Adrenal gland (tissue), 5 donors: ENCODE measurements around the gene OR6K2.

Experiments
- CTCF ChIP-seq, 6 experiments: fragments of 450-650 bp in 4 of 6; fragments of 200-600 bp in 2 of 6; sonication (generic) in 1 of 6; IDR thresholded peaks; 1 replicate in 5 of 6; 2 replicates in 1 of 6; pipeline versions ENCODE4 v1.5.1 to v1.8.0; 2016 to 2021; ENCODE audit warnings: antibody characterized with exemption in 6 of 6, mild to moderate bottlenecking in 2 of 6, moderate library complexity in 1 of 6
- POLR2A ChIP-seq, 2 donors: fragments of 450-650 bp; IDR thresholded peaks; one replicate each; pipeline ENCODE4 v1.6.1; 2017; ENCODE audit warnings: antibody characterized with exemption in 2 of 2, mild to moderate bottlenecking in 2 of 2, moderate library complexity in 1 of 2
- donor health status: DM: no; HTN: no; CAD: no.

DNA sequence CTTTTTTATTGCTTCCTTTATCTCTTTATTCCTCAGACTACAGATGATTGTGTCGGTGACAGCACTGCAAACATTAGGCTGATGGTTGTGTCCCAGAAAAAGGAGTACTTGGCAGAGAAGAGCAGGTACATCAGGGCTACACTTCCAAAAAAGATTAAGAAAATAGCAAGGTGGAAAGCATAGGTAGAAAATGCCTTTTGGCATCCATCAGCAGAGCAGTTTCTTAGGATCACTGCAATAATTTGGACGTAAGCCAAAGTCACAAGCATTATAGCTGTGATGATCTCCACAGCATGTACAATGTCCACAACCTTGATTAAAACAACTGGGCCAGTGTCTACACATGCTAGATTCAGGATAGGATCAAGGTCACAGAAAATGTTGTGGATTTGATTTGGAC, 5.9 kb downstream of the OR6K2 start:
- no peak for TF ChIP-seq CTCF (IDR thresholded peaks at IDR 0.05)
- TF ChIP-seq POLR2A (IDR thresholded peaks at IDR 0.05) = no peak
